HG02798 (cell line): ENCODE measurements around the gene WDR90.
"Not testable (repeated sequence)": the region's sequence is repeated elsewhere in the genome, so short reads cannot be mapped to it uniquely, and the experiment has no call there.

Experiments
- ATAC-seq: cut with Tn5 transposase; IDR thresholded peaks from one replicate; pipeline ENCODE4 v1.9.1; 2021; ENCODE audit warnings: mild to moderate bottlenecking; ENCODE audit not compliant: unreplicated experiment, poor library complexity

Gene WDR90

GRCh38 chr16:684071-684794 is 35.1 kb downstream of the WDR90 start, which contains the start of gene JMJD8:
Gene JMJD8 (minus strand): TSS chr16:684334. CDS start chr16:684319, 15 bp downstream.
- peak; percentile 75 for ATAC-seq

GRCh38 chr16:684961-685696 is 36.0 kb downstream of the WDR90 start:
- ATAC-seq, result no peak

DNA sequence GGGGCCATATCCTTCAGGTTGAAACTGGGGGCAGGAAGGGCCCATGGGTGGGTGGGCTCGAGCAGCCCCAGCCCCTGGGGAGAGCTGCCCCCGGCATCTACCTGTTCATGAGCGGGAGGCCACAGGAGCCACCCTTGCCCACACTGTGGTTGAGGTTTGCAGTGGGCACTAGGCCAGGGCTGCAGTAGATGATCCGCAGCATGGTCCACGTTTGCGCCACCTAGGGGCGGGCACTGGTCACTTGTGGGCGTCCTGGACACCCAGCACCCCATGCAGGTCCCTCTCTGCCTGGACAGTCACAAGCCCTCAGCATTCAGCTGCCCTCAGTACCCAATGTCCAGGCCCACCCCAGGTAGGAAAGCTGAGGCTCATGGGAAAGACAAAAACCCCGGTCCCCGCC is 36.8 kb downstream of the WDR90 start:
- no peak for ATAC-seq

DNA sequence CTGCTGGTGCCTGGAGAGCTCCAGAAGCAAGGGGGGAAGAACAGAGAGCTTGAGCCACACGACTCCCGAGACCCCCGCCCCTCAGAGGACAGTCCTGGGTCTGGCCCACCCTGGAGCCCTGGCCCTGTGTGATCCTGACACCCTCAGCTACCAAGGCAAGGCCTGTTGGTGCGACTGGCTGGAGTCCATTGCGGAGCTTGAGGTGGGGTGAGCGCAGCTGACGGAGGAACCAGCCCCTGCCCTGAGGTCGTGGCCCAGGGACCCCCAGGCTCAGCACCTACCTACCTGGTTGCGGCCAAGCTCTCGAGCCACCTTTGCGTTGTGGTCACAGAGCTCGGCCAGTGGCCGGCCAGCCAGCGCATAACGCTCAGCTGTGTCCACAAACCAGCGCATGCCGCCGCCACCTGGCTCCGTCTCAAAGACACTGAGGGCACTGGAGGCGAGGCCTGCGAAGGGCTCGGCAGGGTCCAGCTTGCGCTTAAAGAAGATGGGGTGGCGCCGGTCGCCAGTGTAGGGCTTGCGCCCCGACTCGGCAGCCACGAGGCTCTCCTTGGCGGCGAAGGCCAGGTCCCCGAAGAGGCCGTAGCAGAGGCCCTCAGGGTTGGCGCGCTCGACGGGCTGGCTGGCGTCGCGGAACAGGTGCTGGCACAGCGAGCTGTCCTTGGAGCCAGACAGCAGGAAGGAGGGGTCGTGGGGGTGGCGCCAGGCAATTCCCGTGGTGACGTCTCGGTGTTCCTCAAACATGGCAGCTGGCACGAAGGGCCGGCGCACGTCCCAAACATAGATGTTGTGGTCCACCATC is 37.5 kb downstream of the WDR90 start:
- no peak for ATAC-seq

DNA sequence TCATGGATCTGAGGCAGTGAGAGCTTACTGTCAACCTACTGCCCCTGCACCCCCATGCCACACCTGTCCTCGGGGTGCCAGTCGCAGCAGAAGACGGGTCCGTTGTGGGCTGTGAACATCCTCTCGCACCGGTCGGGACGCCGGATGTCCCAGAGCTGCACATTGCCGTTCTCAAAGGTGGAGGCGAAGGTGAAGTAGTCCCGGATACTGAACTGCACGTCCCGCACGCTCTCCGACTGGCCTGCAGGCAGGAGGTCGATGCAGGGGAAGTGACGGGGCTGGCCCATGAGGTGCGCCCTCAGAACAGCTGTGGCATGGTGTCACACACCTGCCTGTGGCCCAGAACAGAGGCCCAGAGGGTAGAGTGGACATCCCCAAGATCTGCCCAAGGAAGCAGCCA is 38.3 kb downstream of the WDR90 start:
- no peak for ATAC-seq

DNA sequence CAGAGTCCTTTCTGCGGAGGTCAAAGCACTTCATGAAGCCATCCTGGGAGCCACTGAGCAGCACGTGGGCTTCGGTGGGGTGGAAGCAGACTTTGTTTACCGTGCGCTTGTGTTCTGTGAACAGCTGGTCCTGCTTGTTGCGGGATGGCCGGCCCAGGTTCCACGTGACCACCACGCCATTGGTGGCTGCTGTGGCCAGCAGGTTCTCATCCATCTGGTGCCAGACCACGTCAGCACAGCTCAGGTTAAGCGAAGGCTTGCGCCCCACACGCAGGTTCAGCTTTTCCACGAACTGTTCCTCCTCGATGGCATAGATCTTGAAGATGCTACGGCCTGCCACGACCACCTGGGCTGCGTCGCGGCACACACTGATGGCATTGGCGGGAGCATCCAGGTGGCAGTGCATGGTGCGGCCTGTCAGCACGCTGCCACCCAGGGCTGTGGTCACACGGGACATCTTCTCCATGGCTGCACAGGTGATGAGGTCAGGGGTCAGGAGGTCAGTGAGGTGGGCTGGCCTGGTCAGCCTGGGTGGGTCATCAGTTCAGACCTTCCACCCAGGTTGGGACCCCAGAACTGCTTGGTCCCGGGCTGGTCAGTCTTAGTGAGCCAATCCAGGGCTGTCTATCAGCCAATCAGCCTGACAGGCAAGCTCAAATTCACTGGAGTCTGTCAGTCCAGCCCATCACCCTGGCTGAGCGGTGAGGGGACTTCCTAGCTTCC is 40.2 kb downstream of the WDR90 start:
- no peak for ATAC-seq

- ATAC-seq, result not testable (repeated sequence)
Measured at GRCh38 chr16:691242-691641, 42.1 kb downstream of the WDR90 start.

- ATAC-seq, result no peak
Measured at GRCh38 chr16:692356-693108, 43.4 kb downstream of the WDR90 start.

DNA sequence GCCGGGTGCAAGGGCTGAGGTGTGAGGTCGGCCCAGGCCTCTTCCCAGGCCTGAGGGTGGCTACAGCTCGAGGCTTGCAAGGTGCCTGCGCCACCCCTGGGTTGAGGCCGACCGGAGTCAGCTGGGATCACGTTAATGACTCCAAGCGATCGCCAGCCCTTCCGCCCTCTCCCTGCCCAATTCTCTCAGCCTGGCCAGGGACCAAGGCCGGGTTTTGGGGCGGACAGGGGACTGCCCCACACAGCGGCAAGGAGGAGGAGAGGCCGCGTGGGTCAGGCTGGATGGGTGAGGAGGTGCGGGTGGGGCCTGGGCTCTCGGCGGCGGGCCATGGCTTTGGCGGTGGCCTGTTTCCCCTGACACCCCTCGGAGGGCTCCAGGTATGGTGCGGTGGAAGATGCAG is 44.2 kb downstream of the WDR90 start:
- ATAC-seq, result no peak

DNA sequence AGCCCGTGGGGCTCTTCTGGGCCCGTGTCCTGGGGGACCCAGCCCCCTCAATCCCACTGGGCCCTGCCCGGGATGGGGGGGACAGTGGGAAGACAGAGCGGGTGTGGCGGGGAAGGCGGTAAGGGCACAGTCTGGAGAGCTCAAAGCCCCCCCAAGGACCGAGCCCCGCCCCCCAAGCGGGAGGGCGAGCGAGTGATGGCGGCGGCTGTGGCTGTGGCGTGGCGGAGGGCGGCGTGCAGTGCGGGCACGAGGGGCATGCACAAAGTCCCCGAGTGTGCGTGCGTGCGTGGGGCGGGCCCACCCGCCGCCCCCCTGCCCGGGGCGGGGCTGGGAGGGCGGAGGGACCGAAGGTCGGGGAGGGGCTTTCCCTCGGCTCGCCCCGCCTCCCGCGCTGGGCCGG is 44.6 kb downstream of the WDR90 start:
- ATAC-seq, result no peak

- ATAC-seq, result no peak
Measured at GRCh38 chr16:694187-694862, 45.2 kb downstream of the WDR90 start.

GRCh38 chr16:694863-695354 is 45.7 kb downstream of the WDR90 start:
- ATAC-seq, result no peak

GRCh38 chr16:695355-696089 is 46.4 kb downstream of the WDR90 start:
- peak; percentile 65 for ATAC-seq

GRCh38 chr16:698911-699671 is 49.9 kb downstream of the WDR90 start:
- no peak for ATAC-seq

GRCh38 chr16:700684-701584 is 51.8 kb downstream of the WDR90 start:
- ATAC-seq, result no peak

DNA sequence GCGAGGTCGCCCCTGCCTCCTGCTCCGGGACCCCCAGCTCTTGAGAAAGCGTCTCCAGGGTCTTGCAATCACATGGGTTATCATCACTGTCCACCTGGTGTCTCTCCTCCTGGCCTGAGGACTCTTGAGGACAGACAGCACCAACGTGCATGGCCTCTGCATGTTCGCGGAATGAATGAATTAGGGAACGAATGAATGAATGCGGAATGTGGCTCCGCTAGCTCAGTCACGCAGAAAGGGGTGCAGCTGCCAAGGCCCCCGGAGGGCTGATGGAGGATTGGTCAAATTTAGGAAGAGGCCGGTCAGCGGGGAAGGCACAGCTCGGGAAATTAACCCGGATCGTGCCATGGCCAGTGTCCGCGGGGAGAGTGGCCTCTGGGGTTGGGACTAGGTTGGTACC is 53.2 kb downstream of the WDR90 start:
- no peak for ATAC-seq

- ATAC-seq, result no peak
Measured at GRCh38 chr16:703406-703805, 54.2 kb downstream of the WDR90 start.
